ENCODE measurements around the gene SRPRB.

Gene SRPRB

GRCh38 chr3:133758568-133758928, 47.1 kb upstream of the SRPRB start:
- no peak overlapping the region for H3K4ac ChIP-seq (ENCODE audit: low read depth, low read length)
- H2BK12ac ChIP-seq (ENCODE audit: low read length): no peak overlapping the region
- no peak overlapping the region for H4K91ac ChIP-seq (ENCODE audit: low read depth, low read length)
- H3K4me1 ChIP-seq (ENCODE audit: control insufficient read depth in 1 of 2, insufficient read depth in 2 of 2, low read length in 2 of 2): no peaks in the 10 kb centered on the region
- H3K9me3 ChIP-seq (ENCODE audit: insufficient read depth, low read depth, low read length): no peaks in the 10 kb centered on the region
- H4K12ac ChIP-seq (ENCODE audit: low read depth, low read length): no peak overlapping the region
- no peak for DNase-seq
- no peaks in the 10 kb centered on the region for H3K36me3 ChIP-seq (ENCODE audit: control insufficient read depth in 1 of 2, insufficient read depth in 2 of 2, low read length in 2 of 2)
- H2AFZ ChIP-seq (ENCODE audit: insufficient read depth, low read length, poor library complexity): no peak overlapping the region
- H3K23ac ChIP-seq (ENCODE audit: low read length): no peak overlapping the region
- no peak overlapping the region for H3K9ac ChIP-seq (ENCODE audit: low read length)
- H3K18ac ChIP-seq (ENCODE audit: low read length): no peak overlapping the region
- H3K79me2 ChIP-seq (ENCODE audit: control insufficient read depth, insufficient read depth, low read length, poor library complexity): no peaks in the 10 kb centered on the region
- no peak overlapping the region for H3K27ac ChIP-seq (ENCODE audit: low read depth, low read length)
- H3K4me2 ChIP-seq (ENCODE audit: low read length): no peak overlapping the region
- H2BK120ac ChIP-seq (ENCODE audit: insufficient read depth, low read length, poor library complexity): no peak overlapping the region
- no peaks in the 10 kb centered on the region for H3K79me1 ChIP-seq (ENCODE audit: low read length)
- H3K14ac ChIP-seq (ENCODE audit: low read length): no peak overlapping the region
- no peak overlapping the region for H2BK5ac ChIP-seq (ENCODE audit: low read depth, low read length, poor library complexity)
- no peak overlapping the region for H4K8ac ChIP-seq (ENCODE audit: low read depth, low read length)
- no CpG with 5 or more reads among the region's 1 CpG for WGBS (ENCODE audit: extremely low coverage, insufficient coverage, insufficient read length)
- H2AK5ac ChIP-seq (ENCODE audit: low read length): no peak overlapping the region
- H3K4me3 ChIP-seq (ENCODE audit: low read depth, low read length): no peak overlapping the region
- H3K27me3 ChIP-seq (ENCODE audit: insufficient read depth, low read length): no peaks in the 10 kb centered on the region

- Histone ChIP-seq H3K23ac (ENCODE audit: low read length) (no peak overlapping the region), H2BK12ac (ENCODE audit: low read length) (no peak overlapping the region), H2AFZ (ENCODE audit: insufficient read depth, low read length, poor library complexity) (no peak overlapping the region), H3K14ac (ENCODE audit: low read length) (no peak overlapping the region), H2AK5ac (ENCODE audit: low read length) (no peak overlapping the region), H4K12ac (ENCODE audit: low read depth, low read length) (no peak overlapping the region), H3K79me1 (ENCODE audit: low read length) (no peaks in the 10 kb centered on the region), H3K36me3 (ENCODE audit: control insufficient read depth in 1 of 2, insufficient read depth in 2 of 2, low read length in 2 of 2) (no peaks in the 10 kb centered on the region), H3K4me1 (ENCODE audit: control insufficient read depth in 1 of 2, insufficient read depth in 2 of 2, low read length in 2 of 2) (no peaks in the 10 kb centered on the region), H3K27me3 (ENCODE audit: insufficient read depth, low read length) (no peaks in the 10 kb centered on the region), H3K4me2 (ENCODE audit: low read length) (no peak overlapping the region), H4K91ac (ENCODE audit: low read depth, low read length) (no peak overlapping the region), H3K9ac (ENCODE audit: low read length) (no peak overlapping the region), H3K18ac (ENCODE audit: low read length) (no peak overlapping the region), H3K4ac (ENCODE audit: low read depth, low read length) (no peak overlapping the region), H3K9me3 (ENCODE audit: insufficient read depth, low read depth, low read length) (no peaks in the 10 kb centered on the region), H4K8ac (ENCODE audit: low read depth, low read length) (no peak overlapping the region), H3K27ac (ENCODE audit: low read depth, low read length) (no peak overlapping the region), H3K79me2 (ENCODE audit: control insufficient read depth, insufficient read depth, low read length, poor library complexity) (no peaks in the 10 kb centered on the region), H2BK5ac (ENCODE audit: low read depth, low read length, poor library complexity) (no peak overlapping the region), H2BK120ac (ENCODE audit: insufficient read depth, low read length, poor library complexity) (no peak overlapping the region), H3K4me3 (ENCODE audit: low read depth, low read length) (no peak overlapping the region)
- no peak for DNase-seq
- WGBS (ENCODE audit: extremely low coverage, insufficient coverage, insufficient read length): no CpG with 5 or more reads among the region's 9 CpGs
These were observed 46.5 kb upstream of the SRPRB start for GRCh38 chr3:133758964-133759739.

GRCh38 chr3:133759740-133760305, 45.8 kb upstream of the SRPRB start:
- no peak overlapping the region for H3K9ac ChIP-seq (ENCODE audit: low read length)
- no peak overlapping the region for H3K18ac ChIP-seq (ENCODE audit: low read length)
- H2BK120ac ChIP-seq (ENCODE audit: insufficient read depth, low read length, poor library complexity): no peak overlapping the region
- H3K14ac ChIP-seq (ENCODE audit: low read length): no peak overlapping the region
- H4K12ac ChIP-seq (ENCODE audit: low read depth, low read length): no peak overlapping the region
- H3K23ac ChIP-seq (ENCODE audit: low read length): no peak overlapping the region
- no peak overlapping the region for H2BK12ac ChIP-seq (ENCODE audit: low read length)
- no peaks in the 10 kb centered on the region for H3K36me3 ChIP-seq (ENCODE audit: control insufficient read depth in 1 of 2, insufficient read depth in 2 of 2, low read length in 2 of 2)
- no peak overlapping the region for H4K8ac ChIP-seq (ENCODE audit: low read depth, low read length)
- H3K4me2 ChIP-seq (ENCODE audit: low read length): no peak overlapping the region
- H3K27ac ChIP-seq (ENCODE audit: low read depth, low read length): no peak overlapping the region
- no peak overlapping the region for H4K91ac ChIP-seq (ENCODE audit: low read depth, low read length)
- no CpG with 5 or more reads among the region's 2 CpGs for WGBS (ENCODE audit: extremely low coverage, insufficient coverage, insufficient read length)
- H3K27me3 ChIP-seq (ENCODE audit: insufficient read depth, low read length): no peaks in the 10 kb centered on the region
- H3K4ac ChIP-seq (ENCODE audit: low read depth, low read length): no peak overlapping the region
- no peak for DNase-seq
- no peak overlapping the region for H2AFZ ChIP-seq (ENCODE audit: insufficient read depth, low read length, poor library complexity)
- no peak overlapping the region for H2AK5ac ChIP-seq (ENCODE audit: low read length)
- no peak overlapping the region for H3K4me3 ChIP-seq (ENCODE audit: low read depth, low read length)
- H3K79me2 ChIP-seq (ENCODE audit: control insufficient read depth, insufficient read depth, low read length, poor library complexity): no peaks in the 10 kb centered on the region
- no peak overlapping the region for H2BK5ac ChIP-seq (ENCODE audit: low read depth, low read length, poor library complexity)
- no peaks in the 10 kb centered on the region for H3K9me3 ChIP-seq (ENCODE audit: insufficient read depth, low read depth, low read length)
- no peaks in the 10 kb centered on the region for H3K4me1 ChIP-seq (ENCODE audit: control insufficient read depth in 1 of 2, insufficient read depth in 2 of 2, low read length in 2 of 2)
- H3K79me1 ChIP-seq (ENCODE audit: low read length): no peaks in the 10 kb centered on the region

GRCh38 chr3:133760916-133761315, 44.7 kb upstream of the SRPRB start:
- H2BK5ac ChIP-seq (ENCODE audit: low read depth, low read length, poor library complexity): no peak overlapping the region
- no peaks in the 10 kb centered on the region for H3K9me3 ChIP-seq (ENCODE audit: insufficient read depth, low read depth, low read length)
- no peak for DNase-seq
- H3K9ac ChIP-seq (ENCODE audit: low read length): no peak overlapping the region
- H3K4ac ChIP-seq (ENCODE audit: low read depth, low read length): no peak overlapping the region
- H3K4me3 ChIP-seq (ENCODE audit: low read depth, low read length): no peak overlapping the region
- H2AFZ ChIP-seq (ENCODE audit: insufficient read depth, low read length, poor library complexity): no peak overlapping the region
- H3K79me1 ChIP-seq (ENCODE audit: low read length): no peaks in the 10 kb centered on the region
- H4K91ac ChIP-seq (ENCODE audit: low read depth, low read length): no peak overlapping the region
- H2BK12ac ChIP-seq (ENCODE audit: low read length): no peak overlapping the region
- WGBS (ENCODE audit: extremely low coverage, insufficient coverage, insufficient read length): no CpG with 5 or more reads among the region's 2 CpGs
- H3K4me1 ChIP-seq (ENCODE audit: control insufficient read depth in 1 of 2, insufficient read depth in 2 of 2, low read length in 2 of 2): no peaks in the 10 kb centered on the region
- H3K36me3 ChIP-seq (ENCODE audit: control insufficient read depth in 1 of 2, insufficient read depth in 2 of 2, low read length in 2 of 2): no peaks in the 10 kb centered on the region
- no peak overlapping the region for H2AK5ac ChIP-seq (ENCODE audit: low read length)
- no peak overlapping the region for H2BK120ac ChIP-seq (ENCODE audit: insufficient read depth, low read length, poor library complexity)
- H4K12ac ChIP-seq (ENCODE audit: low read depth, low read length): no peak overlapping the region
- H3K4me2 ChIP-seq (ENCODE audit: low read length): no peak overlapping the region
- no peaks in the 10 kb centered on the region for H3K27me3 ChIP-seq (ENCODE audit: insufficient read depth, low read length)
- no peak overlapping the region for H3K18ac ChIP-seq (ENCODE audit: low read length)
- H3K27ac ChIP-seq (ENCODE audit: low read depth, low read length): no peak overlapping the region
- no peak overlapping the region for H3K23ac ChIP-seq (ENCODE audit: low read length)
- no peak overlapping the region for H3K14ac ChIP-seq (ENCODE audit: low read length)
- H3K79me2 ChIP-seq (ENCODE audit: control insufficient read depth, insufficient read depth, low read length, poor library complexity): no peaks in the 10 kb centered on the region
- no peak overlapping the region for H4K8ac ChIP-seq (ENCODE audit: low read depth, low read length)
